Measurements from ENCODE around the gene SGCE.

The SGCE gene

DNA sequence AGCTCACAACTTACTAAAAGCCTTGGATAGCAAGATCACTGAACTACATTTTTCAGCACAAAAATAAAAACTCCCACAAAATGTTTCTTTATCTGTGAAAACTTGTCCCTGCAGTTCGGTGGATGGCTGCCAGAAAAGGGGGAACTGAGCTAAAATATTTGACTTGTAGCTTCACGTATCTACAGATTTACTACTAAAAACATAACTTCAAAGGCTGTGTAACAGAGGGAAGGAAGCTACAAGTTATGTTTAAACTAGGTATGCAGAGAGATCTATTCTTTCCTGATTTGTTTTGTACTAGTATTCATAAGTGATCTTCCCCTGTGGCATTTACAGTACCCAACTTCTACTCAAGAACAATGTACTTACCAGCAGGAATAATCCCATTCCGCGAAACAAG is 25.1 kb downstream of the SGCE start:
- DNase-seq (ENCODE audit: low read depth in 2 of 2, low spot score in 1 of 2), result no peak

GRCh38 chr7:94623820-94624219 is 32.1 kb downstream of the SGCE start:
- no peak for DNase-seq (ENCODE audit: low read depth in 2 of 2, low spot score in 1 of 2)

GRCh38 chr7:94621120-94621519 is 34.8 kb downstream of the SGCE start:
- no peak for DNase-seq (ENCODE audit: low read depth in 2 of 2, low spot score in 1 of 2)

DNA sequence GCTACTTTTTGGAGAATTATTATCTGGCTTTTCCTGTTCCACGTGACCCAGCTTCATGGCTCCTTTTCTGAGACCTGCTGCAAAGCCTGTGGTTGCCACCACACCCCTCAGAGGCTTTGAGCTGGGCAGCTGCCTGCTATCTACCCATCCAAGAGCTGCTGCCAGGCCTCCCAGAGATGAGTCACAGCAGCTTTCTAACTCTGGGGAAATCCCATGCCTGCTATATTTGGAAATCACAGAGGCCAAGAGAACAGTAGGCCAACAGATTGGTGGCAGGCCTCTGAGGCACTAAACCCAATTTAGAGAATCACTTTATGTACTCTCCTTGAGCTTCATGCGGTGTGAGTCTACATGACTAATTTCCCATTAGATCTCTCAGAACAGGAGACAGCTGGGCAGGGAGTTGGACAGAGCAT is 35.2 kb downstream of the SGCE start:
- no peak for DNase-seq (ENCODE audit: low read depth in 2 of 2, low spot score in 1 of 2)

DNA sequence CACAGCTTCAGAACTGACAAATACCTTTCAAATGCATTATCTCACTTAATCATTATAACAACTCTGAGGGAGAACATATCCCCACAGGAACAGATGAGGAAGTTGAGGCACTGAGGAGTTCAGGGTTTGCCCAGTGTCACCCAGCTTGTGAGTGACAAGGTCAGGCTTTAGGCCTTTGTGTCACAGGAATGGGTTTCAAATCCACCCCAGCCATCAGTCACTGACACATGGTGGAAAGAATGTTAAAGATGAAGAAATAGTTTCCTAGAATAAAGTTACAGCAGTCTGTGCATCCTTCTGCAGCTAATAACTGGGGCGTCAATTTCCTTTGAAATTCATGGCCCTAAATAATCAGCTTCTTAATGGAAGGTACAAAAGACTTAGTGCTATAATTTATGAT is 37.8 kb downstream of the SGCE start:
- no peak for DNase-seq (ENCODE audit: low read depth in 2 of 2, low spot score in 1 of 2)

GRCh38 chr7:94616855-94617254 is 39.1 kb downstream of the SGCE start:
- no peak for DNase-seq (ENCODE audit: low read depth in 2 of 2, low spot score in 1 of 2)

DNA sequence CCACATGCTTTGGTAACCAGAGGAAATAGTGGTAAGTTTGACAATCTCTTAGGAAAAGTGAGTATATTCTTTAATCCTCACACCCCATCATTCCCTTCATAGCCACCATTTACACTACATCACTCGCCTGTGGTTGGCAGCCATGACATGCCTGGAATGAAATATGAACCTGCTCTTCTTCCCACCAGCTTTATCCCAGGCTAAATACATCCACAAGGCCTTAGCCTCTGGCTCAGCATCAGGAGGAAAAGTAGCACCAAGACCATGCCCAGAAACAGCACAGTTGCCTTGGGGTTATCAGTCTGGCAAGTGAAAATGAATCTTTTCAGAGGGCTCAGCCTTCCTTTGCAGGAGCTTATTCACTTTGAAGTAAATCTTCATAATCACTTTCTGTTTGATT is 40.3 kb downstream of the SGCE start:
- DNase-seq (ENCODE audit: low read depth in 2 of 2, low spot score in 1 of 2), result no peak

GRCh38 chr7:94612661-94613060 is 43.3 kb downstream of the SGCE start:
- DNase-seq (ENCODE audit: low read depth in 2 of 2, low spot score in 1 of 2), result no peak

GRCh38 chr7:94612253-94612652 is 43.7 kb downstream of the SGCE start:
- no peak for DNase-seq (ENCODE audit: low read depth in 2 of 2, low spot score in 1 of 2)

DNA sequence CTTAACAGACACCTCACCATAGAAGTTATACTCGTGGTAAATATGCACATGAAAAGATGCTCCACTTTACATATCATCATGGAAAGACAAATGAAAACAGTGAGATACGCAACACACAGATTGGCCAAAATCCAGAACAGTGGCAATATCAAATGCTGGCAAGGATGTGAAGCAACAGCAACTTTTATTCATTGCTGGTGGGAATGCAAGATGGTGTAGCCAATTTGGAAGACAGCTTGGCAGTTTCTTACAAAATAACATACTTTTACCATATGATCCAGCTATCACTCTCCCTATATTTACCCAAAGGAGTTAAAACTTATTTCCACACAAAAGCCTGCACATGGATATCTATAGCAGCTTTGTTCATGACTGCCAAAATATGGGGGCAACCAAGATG is 46.4 kb downstream of the SGCE start:
- no peak for DNase-seq (ENCODE audit: low read depth in 2 of 2, low spot score in 1 of 2)

GRCh38 chr7:94605031-94605430 is 50.9 kb downstream of the SGCE start:
- DNase-seq (ENCODE audit: low read depth in 2 of 2, low spot score in 1 of 2), result no peak

DNA sequence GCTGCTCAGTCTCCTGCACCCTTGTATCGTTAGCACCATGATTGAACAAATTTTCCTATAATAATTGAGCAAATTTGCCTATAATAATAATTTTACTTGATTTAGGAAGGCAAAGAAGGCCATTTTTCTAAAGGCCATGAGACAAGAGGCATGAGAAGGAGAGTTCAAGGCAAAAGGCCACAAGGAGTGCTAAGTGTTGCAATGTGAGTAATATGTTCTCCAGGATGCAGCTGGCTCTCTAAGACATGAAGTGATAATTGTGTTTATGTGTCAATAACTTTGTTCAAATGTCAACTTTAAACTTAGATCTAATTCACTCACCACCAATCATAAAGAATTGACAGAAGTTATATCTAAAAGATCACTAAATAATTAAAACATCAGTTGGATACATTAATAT is 53.8 kb downstream of the SGCE start:
- DNase-seq (ENCODE audit: low read depth in 2 of 2, low spot score in 1 of 2), result no peak

DNA sequence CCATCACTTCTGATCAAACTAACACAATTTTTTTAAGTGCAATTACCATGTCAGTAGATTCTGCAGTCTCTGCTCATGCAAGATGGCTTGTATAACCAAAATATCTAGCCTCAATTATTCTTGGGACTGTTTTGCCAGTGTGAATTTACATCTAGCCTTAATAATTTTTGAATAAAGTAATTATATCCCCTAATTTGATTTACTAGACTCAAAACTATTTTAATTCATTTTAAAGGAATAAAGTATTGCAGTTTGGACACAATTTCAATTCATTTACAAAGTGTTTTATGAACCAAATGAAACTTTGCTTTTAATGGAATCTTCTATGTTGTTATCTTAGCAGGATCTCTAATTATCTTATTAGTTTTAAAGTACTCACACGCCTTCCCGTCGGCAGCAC is 55.7 kb downstream of the SGCE start:
- no peak for DNase-seq (ENCODE audit: low read depth in 2 of 2, low spot score in 1 of 2)

DNA sequence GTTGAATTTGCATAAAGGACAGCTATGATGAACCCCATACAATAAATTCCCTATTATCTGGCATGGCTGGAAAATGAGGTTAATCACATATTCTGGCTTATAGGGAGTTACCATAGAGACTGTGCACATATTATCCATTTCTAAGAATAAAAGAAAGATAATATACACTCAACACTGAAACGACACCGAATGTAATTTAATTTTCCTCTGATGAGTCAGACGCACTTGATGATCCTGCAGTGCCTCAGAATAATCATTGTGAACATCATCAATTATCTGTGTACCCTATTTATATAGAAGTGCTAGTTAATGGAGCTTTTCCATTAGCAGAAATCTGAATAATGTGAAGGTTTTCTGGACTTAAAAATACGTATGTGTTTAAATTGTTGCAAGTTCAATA is 60.2 kb downstream of the SGCE start:
- DNase-seq (ENCODE audit: low read depth in 2 of 2, low spot score in 1 of 2), result no peak

DNA sequence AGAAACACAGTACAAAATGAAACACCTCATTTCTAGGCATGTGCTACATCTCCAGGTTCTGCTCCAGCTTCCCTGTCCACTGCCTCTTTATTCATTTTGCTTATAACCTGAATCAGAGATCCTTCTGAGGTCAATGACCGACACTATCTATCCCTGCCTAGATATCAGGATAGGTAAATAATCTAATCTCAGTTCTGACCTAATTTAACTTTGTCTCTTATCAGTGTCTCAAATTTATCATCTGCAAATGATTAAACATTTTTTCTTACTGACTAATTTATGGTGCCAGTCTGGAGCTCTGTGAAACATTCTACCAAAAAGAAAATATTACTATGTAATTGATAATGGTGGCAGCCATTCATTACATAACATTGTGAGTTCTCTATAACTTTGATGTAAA is 61.1 kb downstream of the SGCE start:
- DNase-seq (ENCODE audit: low read depth in 2 of 2, low spot score in 1 of 2), result no peak

- DNase-seq (ENCODE audit: low read depth in 2 of 2, low spot score in 1 of 2), result no peak
These were observed 64.8 kb downstream of the SGCE start for GRCh38 chr7:94591176-94591575.

- no peak for DNase-seq (ENCODE audit: low read depth in 2 of 2, low spot score in 1 of 2)
These were observed 65.3 kb downstream of the SGCE start for GRCh38 chr7:94590526-94591162.

DNA sequence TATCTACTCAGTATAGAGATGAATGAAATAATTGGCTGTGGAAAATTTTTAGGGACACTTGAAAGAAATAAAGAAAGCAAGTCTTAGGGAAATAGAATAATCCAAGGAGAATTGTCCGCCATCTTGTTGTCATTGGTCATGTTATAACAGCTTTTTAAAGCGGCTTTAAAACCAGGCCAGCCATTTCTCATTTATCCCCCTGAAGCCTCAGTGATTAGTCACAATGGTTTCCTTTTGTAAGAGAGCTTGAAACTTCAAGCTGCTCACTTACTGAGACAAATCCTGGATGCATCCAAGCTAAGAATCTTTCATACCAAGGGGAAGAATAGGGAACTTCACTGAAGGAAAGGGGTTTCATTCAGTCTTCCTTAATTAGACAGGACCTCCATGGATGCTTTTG is 67.9 kb downstream of the SGCE start:
- DNase-seq (ENCODE audit: low read depth in 2 of 2, low spot score in 1 of 2), result no peak

DNA sequence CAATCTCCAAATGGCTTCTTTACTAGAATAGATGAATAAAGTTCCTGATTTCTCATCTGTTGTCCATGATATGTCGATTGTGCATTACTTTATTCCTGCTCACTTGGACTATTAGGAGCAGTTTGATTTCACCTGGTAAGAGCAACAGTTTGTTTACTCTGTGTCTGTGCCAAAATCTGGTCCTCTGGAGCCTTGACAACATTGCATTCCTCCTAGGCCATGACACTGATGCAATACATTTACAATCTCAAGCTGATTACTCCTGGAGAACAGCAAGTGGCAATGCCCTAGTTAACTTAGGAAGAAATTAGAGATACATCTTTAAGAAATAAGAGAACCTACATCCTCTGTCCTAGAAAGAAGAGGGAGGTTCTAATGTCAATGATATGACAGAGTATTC is 71.8 kb downstream of the SGCE start:
- no peak for DNase-seq (ENCODE audit: low read depth in 2 of 2, low spot score in 1 of 2)

DNA sequence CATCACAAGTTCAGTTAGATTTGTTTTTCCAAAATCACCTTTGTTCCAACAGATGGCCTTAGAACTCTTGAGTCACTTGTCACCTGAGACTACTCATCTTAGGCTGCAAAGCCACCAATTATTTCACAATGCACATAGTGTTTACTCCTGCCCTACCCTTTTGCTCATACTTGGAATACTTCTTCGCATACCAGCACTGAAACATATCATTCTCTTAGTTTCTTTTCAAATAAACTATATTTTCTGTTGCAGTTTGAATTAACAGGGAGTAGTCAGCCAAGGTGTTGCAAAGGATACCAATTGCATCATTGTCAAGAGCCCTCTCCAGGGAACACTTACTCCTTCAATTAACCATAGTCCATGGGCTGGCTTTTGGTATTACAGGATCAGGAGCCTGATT is 75.3 kb downstream of the SGCE start:
- no peak for DNase-seq (ENCODE audit: low read depth in 2 of 2, low spot score in 1 of 2)

DNA sequence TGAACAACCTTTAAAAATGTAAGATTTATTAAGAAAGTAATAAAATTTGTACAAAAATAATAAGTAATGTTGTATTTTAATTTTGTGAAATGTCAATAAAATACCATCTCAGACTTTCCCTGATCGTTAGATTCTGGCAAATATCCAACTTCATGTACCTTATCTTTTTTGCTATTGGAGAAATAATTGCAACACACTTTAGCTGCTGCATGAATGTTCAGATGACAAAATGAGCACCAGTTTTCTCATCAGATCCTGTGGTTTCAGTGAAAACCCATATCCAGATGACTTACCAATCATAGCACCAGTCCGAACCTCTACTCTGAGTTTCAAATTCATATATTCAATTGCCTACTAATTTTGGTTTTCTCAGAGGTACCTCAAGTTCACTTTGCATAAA is 76.5 kb downstream of the SGCE start:
- DNase-seq (ENCODE audit: low read depth in 2 of 2, low spot score in 1 of 2), result no peak

DNA sequence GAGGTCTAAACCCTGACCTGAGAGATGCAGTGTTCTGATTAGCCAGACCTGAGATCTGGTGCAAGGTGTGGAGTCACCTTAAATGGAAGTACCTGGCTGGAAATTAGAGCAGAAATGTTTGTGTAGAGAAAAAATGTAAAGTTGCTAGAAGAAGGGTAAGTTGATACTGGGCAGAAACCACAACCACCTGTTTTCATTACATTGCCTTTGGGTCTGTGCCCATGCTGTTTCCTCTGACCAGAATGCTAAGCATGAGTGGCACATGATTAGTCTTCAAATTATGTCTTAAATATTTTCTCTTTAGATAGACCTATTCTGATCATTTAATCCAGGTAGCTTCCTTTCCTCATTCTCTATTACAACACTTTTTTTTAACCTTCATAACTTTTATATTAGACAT is 77.3 kb downstream of the SGCE start:
- no peak for DNase-seq (ENCODE audit: low read depth in 2 of 2, low spot score in 1 of 2)

DNA sequence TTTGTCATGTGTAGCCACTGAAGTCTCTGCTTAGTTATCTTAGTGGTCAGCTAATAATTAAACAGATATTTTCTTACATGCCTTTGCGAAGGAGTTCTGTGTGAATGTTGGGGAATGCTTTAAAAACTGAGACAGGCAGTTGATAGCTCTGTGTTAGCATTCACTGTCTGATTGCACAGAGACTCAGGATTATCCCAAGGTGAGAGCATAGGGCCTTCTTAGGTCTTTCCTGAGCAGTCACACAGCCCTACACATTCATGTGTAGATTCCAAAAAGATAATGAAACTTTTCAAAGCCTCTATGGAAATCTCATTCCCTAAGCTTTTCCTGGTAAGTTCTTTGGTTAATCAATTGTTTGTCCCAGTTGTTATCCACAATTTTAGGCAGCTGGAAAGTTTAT is 78.6 kb downstream of the SGCE start:
- no peak for DNase-seq (ENCODE audit: low read depth in 2 of 2, low spot score in 1 of 2)

DNA sequence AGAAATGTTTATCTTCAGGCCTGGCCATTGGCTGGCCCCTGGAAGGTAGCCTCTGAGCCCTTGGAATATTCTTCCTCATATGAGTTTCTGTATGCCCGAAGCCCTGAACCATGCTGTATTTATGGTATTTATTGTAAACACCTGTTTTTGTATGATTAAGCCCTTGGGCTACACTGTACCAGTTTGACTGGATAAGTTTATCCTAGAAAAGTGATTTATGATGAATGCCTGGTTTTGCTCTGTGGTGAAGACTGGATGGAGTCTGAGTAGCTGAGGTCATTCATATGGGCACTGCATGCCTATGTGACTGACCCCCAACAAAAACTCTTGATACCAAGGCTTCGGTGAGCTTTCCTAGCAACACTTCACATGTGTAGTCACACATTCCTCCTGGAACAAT is 79.6 kb downstream of the SGCE start:
- DNase-seq (ENCODE audit: low read depth in 2 of 2, low spot score in 1 of 2), result no peak

All from stimulated activated CD8-positive, alpha-beta memory T cell treated with anti-CD3 and anti-CD28 coated beads, Interleukin-4, amount 100 ng/mL, for 1 hour (primary cell).